Measurements from ENCODE around the gene TMEM134. TPM values are rescaled to one million over a fixed set of nuclear protein-coding genes. Genes with fewer than 3 reads are reported as not detected.
"Not testable (repeated sequence)": the region's sequence is repeated elsewhere in the genome, so short reads cannot be mapped to it uniquely, and the experiment has no call there.

TMEM134 gene
- total and polyA plus RNA-seq, 2 of the 4 experiments (the other 2 are of a cell fraction): 12.5 to 55.0 TPM

DNA sequence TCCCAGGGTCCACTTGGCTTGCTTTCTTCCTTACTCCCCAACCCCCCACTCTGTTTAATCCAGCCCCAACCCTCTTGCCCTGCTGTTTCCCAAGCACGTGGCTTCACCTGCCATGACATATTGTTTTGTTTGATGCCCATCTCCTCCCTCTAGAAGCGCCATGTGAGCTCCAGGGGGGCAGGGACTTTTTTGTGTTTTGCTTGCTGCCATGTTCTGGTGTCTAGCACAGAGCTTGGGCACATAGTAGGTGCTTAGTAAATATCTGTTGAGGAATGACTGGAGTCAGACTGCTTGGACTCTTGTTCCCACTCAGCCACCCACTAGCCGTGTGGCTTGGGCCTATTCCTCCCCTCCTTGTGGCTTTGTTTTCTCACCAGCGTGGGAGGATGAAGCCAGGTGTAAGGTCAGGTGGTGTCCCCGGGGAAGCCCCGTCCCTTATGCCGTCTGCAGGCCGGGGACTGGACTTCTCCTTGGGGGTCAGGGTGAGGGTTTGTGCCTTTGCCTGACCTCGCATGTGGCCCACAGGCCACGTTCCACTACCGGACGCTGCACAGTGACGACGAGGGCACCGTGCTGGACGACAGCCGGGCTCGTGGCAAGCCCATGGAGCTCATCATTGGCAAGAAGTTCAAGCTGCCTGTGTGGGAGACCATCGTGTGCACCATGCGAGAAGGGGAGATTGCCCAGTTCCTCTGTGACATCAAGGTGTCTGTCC is 17.6 kb upstream of the TMEM134 start:
- H4K5ac ChIP-seq (ENCODE audit: low read depth, low read length): no peak overlapping the region
- no peak overlapping the region for H2AK5ac ChIP-seq (ENCODE audit: low read depth, low read length)
- H3K4ac ChIP-seq (ENCODE audit: low read depth, low read length): no peak overlapping the region
- ChIA-PET CTCF (no interaction called here), POLR2A (ENCODE audit: unreplicated experiment) (no interaction called here)
- no peak overlapping the region for H3K4me2 ChIP-seq (ENCODE audit: low read depth, low read length)
- dilution Hi-C loops (cut with HindIII; ENCODE audit: low sequenced_read_pairs, unreplicated experiment) (no loop called here), in situ Hi-C loops (cut with MboI; ENCODE audit: low sequenced_read_pairs) (no loop called here), intact Hi-C loops (cut with micrococcal nuclease) (no loop called here)
- no peak overlapping the region for H4K91ac ChIP-seq (ENCODE audit: insufficient read depth, low read depth, low read length)
- H2BK120ac ChIP-seq (ENCODE audit: low read depth, low read length): no peak overlapping the region
- H3K79me1 ChIP-seq (ENCODE audit: low read depth in 1 of 2, low read length in 2 of 2): peaks cover 14 to 38% of the 10 kb centered on the region in 2 experiments
- TF ChIP-seq RCOR1 (IDR thresholded peaks at IDR 0.05; ENCODE audit: insufficient replicate concordance, low read length) (no peak), BHLHE40 (IDR thresholded peaks at IDR 0.05; ENCODE audit: low read depth, low read length) (no peak), FOS (IDR thresholded peaks at IDR 0.05; ENCODE audit: low read depth, low read length) (no peak), MAFK (IDR thresholded peaks at IDR 0.05; ENCODE audit: low read depth, low read length) (no peak)
- no peaks in the 10 kb centered on the region; the same call in none of the 2 replicates for H4K20me1 ChIP-seq (ENCODE audit: insufficient read depth, low read length)
- H3K4me3 ChIP-seq (ENCODE audit: insufficient read depth, low read depth, low read length): no peak overlapping the region
- H2BK5ac ChIP-seq (ENCODE audit: low read depth, low read length, poor library complexity, severe bottlenecking): no peak overlapping the region
- no peak overlapping the region for H3K27ac ChIP-seq (ENCODE audit: insufficient read depth, low read length)
- no TSS peak for BruUV-seq (replicated peaks)
- peaks cover 29% of the 10 kb centered on the region for H3K36me3 ChIP-seq (ENCODE audit: control insufficient read depth, insufficient read depth, low read length)
- no peak overlapping the region for H3K23ac ChIP-seq (ENCODE audit: low read depth, low read length)
- H3K9ac ChIP-seq (ENCODE audit: low read depth, low read length): no peak overlapping the region
- H2AK9ac ChIP-seq (replicated peaks; ENCODE audit: low read depth, low read length, poor library complexity): peak overlapping the region; percentile 22
- no peak overlapping the region for H2AFZ ChIP-seq (replicated peaks; ENCODE audit: low read length, poor library complexity)
- DNase-seq (no peak), ATAC-seq (ENCODE audit: low read depth) (no peak)
- H3K14ac ChIP-seq (replicated peaks; ENCODE audit: low read depth, low read length): no peak overlapping the region
- no peak overlapping the region for H2BK20ac ChIP-seq (ENCODE audit: low read depth, low read length)
- no peaks in the 10 kb centered on the region for H3K9me3 ChIP-seq (ENCODE audit: control insufficient read depth, insufficient read depth, low read length)
- H3K4me1 ChIP-seq (ENCODE audit: control insufficient read depth, insufficient read depth, low read length): peaks cover 3% of the 10 kb centered on the region; the same call in 1 of the 2 replicates
- no peaks in the 10 kb centered on the region for H3K27me3 ChIP-seq (ENCODE audit: control insufficient read depth, insufficient read depth, low read length)
- H2BK15ac ChIP-seq (ENCODE audit: low read depth, low read length): no peak overlapping the region
- H3K56ac ChIP-seq (ENCODE audit: extremely low read depth, insufficient read depth, low read length): no peak overlapping the region
- no peak overlapping the region for H4K8ac ChIP-seq (ENCODE audit: low read depth in 2 of 2, low read length in 2 of 2)
- WGBS, 2 experiments (ENCODE audit: extremely low coverage in 2 of 2, insufficient read length in 1 of 2): 90% methylated on average over 16 of the region's 20 CpGs; no CpG with 5 or more reads in 1 of the 2 experiments
- no peak overlapping the region for H3K18ac ChIP-seq (ENCODE audit: low read depth, low read length)
- H3K9me1 ChIP-seq (ENCODE audit: insufficient read depth, low read length): peaks cover 19% of the 10 kb centered on the region

- dilution Hi-C loops (cut with HindIII; ENCODE audit: low sequenced_read_pairs, unreplicated experiment); H3K4ac ChIP-seq (ENCODE audit: low read depth, low read length); H3K4me1 ChIP-seq (ENCODE audit: control insufficient read depth, insufficient read depth, low read length); H3K14ac ChIP-seq (replicated peaks; ENCODE audit: low read depth, low read length); H2AK9ac ChIP-seq (replicated peaks; ENCODE audit: low read depth, low read length, poor library complexity); H3K27me3 ChIP-seq (ENCODE audit: control insufficient read depth, insufficient read depth, low read length); H4K5ac ChIP-seq (ENCODE audit: low read depth, low read length); H3K4me2 ChIP-seq (ENCODE audit: low read depth, low read length); H3K4me3 ChIP-seq (ENCODE audit: insufficient read depth, low read depth, low read length); H2AFZ ChIP-seq (replicated peaks; ENCODE audit: low read length, poor library complexity); in situ Hi-C loops (cut with MboI; ENCODE audit: low sequenced_read_pairs); H3K9me3 ChIP-seq (ENCODE audit: control insufficient read depth, insufficient read depth, low read length); H3K9ac ChIP-seq (ENCODE audit: low read depth, low read length); CTCF ChIA-PET; H4K20me1 ChIP-seq (ENCODE audit: insufficient read depth, low read length); H2BK120ac ChIP-seq (ENCODE audit: low read depth, low read length); H4K91ac ChIP-seq (ENCODE audit: insufficient read depth, low read depth, low read length); BruUV-seq (replicated peaks); H2BK20ac ChIP-seq (ENCODE audit: low read depth, low read length); ATAC-seq (ENCODE audit: low read depth); H3K27ac ChIP-seq (ENCODE audit: insufficient read depth, low read length); H4K8ac ChIP-seq (ENCODE audit: low read depth in 2 of 2, low read length in 2 of 2); H3K56ac ChIP-seq (ENCODE audit: extremely low read depth, insufficient read depth, low read length); POLR2A ChIA-PET (ENCODE audit: unreplicated experiment); DNase-seq; H3K23ac ChIP-seq (ENCODE audit: low read depth, low read length); H2AK5ac ChIP-seq (ENCODE audit: low read depth, low read length); H3K18ac ChIP-seq (ENCODE audit: low read depth, low read length); H2BK5ac ChIP-seq (ENCODE audit: low read depth, low read length, poor library complexity, severe bottlenecking); intact Hi-C loops (cut with micrococcal nuclease); H2BK15ac ChIP-seq (ENCODE audit: low read depth, low read length): not testable (repeated sequence)
- peaks cover 14 to 38% of the 10 kb centered on the region in 2 experiments for H3K79me1 ChIP-seq (ENCODE audit: low read depth in 1 of 2, low read length in 2 of 2)
- peaks cover 19% of the 10 kb centered on the region for H3K9me1 ChIP-seq (ENCODE audit: insufficient read depth, low read length)
- H3K36me3 ChIP-seq (ENCODE audit: control insufficient read depth, insufficient read depth, low read length): peaks cover 23% of the 10 kb centered on the region
- WGBS, 2 experiments (ENCODE audit: extremely low coverage in 2 of 2, insufficient read length in 1 of 2): 86% methylated on average over 2 of the region's 7 CpGs; no CpG with 5 or more reads in 1 of the 2 experiments
These were observed 16.9 kb upstream of the TMEM134 start for GRCh38 chr11:67485873-67486361.

Measured in IMR-90 (cell line).